Activated T-helper 1 cell treated with anti-CD3 and anti-CD28 coated beads, Interleukin-12 subunit alpha, Interleukin-12 subunit beta, Interleukin-2, Interleukin-4 antibody, amounts not matched to agents 30 ng/mL and 10 ng/mL and 1 ng/mL, durations not matched to agents 14 hours and 24 hours and 36 hours (primary cell): ENCODE measurements around the gene GIGYF2. TPM values are rescaled to one million over a fixed set of nuclear protein-coding genes. Genes with fewer than 3 reads are reported as not detected.

Source experiments
- DNase-seq: peaks from one replicate; pipeline ENCODE4 v3.0.0; 2021; ENCODE audit warnings: low spot score
- H3K27ac Mint-ChIP-seq: one replicate; pipeline ENCODE4 v1.8.0; 2021; ENCODE audit warnings: mild to moderate bottlenecking, mixed read lengths
- H3K27me3 Mint-ChIP-seq: one replicate; pipeline ENCODE4 v1.8.0; 2022; ENCODE audit warnings: mild to moderate bottlenecking, moderate library complexity, mixed read lengths; ENCODE audit not compliant: insufficient read depth
- H3K36me3 Mint-ChIP-seq: one replicate; pipeline ENCODE4 v1.8.0; 2021; ENCODE audit warnings: low read depth, mixed read lengths
- H3K4me1 Mint-ChIP-seq: one replicate; pipeline ENCODE4 v1.8.0; 2021; ENCODE audit warnings: low read depth, mixed read lengths
- H3K4me3 Mint-ChIP-seq: one replicate; pipeline ENCODE4 v1.8.0; 2021; ENCODE audit warnings: mild to moderate bottlenecking, moderate library complexity, mixed read lengths
- H3K9me3 Mint-ChIP-seq: one replicate; pipeline ENCODE4 v1.8.0; 2021; ENCODE audit warnings: mixed read lengths
- intact Hi-C: fragments of 100-400 bp; cut with micrococcal nuclease; formaldehyde crosslinking; loops from one replicate; pipeline ENCODE4 v1.15.1; 2024
- total RNA-seq: library from RNA; stranded (reverse); gene quantifications from 2 replicates; pipeline ENCODE4 v1.2.3, GENCODE V29; 2022

Gene GIGYF2, protein sequence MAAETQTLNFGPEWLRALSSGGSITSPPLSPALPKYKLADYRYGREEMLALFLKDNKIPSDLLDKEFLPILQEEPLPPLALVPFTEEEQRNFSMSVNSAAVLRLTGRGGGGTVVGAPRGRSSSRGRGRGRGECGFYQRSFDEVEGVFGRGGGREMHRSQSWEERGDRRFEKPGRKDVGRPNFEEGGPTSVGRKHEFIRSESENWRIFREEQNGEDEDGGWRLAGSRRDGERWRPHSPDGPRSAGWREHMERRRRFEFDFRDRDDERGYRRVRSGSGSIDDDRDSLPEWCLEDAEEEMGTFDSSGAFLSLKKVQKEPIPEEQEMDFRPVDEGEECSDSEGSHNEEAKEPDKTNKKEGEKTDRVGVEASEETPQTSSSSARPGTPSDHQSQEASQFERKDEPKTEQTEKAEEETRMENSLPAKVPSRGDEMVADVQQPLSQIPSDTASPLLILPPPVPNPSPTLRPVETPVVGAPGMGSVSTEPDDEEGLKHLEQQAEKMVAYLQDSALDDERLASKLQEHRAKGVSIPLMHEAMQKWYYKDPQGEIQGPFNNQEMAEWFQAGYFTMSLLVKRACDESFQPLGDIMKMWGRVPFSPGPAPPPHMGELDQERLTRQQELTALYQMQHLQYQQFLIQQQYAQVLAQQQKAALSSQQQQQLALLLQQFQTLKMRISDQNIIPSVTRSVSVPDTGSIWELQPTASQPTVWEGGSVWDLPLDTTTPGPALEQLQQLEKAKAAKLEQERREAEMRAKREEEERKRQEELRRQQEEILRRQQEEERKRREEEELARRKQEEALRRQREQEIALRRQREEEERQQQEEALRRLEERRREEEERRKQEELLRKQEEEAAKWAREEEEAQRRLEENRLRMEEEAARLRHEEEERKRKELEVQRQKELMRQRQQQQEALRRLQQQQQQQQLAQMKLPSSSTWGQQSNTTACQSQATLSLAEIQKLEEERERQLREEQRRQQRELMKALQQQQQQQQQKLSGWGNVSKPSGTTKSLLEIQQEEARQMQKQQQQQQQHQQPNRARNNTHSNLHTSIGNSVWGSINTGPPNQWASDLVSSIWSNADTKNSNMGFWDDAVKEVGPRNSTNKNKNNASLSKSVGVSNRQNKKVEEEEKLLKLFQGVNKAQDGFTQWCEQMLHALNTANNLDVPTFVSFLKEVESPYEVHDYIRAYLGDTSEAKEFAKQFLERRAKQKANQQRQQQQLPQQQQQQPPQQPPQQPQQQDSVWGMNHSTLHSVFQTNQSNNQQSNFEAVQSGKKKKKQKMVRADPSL (N-terminal part only)
- total RNA-seq: 71.1 and 74.6 TPM in 2 replicates

DNA sequence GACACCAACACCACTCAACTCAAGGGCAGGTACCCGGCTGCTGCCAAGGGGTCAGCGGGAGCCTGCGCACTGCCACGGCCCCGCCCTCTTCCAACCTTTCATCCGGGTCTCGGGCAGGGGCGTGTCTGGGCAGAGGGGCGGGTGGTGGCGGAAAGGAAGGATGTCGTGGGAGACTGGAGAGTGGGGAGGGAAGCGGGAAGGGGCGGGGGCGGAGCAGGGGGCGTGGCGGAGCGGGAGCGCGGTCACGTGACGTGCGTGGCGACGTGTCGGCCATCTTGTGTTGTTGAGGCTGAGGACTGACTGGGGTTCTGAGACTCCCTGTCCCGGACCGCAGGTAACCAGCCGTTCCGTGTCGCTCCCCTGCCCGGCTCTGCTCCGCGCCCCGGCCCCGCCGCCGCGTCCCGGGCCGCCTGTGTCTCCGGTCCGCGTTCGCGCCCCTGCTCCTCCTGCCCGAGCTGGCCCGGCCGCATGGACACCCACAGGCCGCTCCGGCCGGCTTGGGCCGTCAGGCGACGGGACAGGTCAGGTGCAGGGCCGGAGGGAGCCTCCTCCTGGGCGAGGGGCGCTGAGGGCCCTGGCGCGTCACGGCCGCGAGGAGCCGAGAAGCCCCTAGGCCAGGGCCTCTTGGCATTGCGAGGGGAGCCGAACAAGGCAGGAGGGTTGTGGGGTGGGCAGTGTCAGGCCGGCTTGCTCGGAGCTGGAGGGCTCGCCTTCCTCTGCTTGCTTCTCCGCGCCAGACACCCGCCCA is at the start of gene GIGYF2:
TSS of gene GIGYF2 (plus strand) at position 273 of the 748 bp plus-strand sequence. CDS start 37,867 bp downstream, outside the sequence.
- Mint-ChIP-seq H3K4me1 (peaks cover 30% of the 10 kb centered on the region), H3K9me3 (peaks cover 4% of the 10 kb centered on the region), H3K36me3 (peaks cover 19% of the 10 kb centered on the region), H3K27me3 (no peaks in the 10 kb centered on the region), H3K27ac (peak within 1 kb of the TSS; percentile 87), H3K4me3 (peak within 1 kb of the TSS; percentile 99)
- intact Hi-C loops: loop anchor here (1.0 to 5.0 kb wide), 8 partner anchors 50 to 1155 kb away; partner anchors contain the start of genes ATG16L1, EIF4E2, HJURP and INPP5D
- peak; percentile 90 for DNase-seq

DNA sequence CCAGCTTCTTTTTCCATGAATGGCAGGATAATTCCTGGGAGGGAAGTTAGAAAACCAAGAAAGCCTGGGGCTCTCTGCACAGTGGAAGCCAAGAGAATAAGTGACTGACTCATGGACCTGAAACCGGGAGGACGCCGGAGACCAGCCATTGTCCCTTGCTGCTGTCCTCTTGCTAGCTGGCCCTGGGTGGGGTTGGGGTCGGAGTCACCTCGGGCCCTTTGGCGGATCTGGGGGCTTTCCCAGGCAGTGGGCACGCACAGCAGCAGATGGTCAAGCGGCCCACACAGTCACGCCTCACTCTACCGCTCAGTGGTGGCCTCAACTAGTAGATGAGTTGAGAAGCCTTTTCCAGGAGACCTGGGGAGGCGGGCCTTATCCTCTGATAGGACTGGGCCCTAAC is 48.1 kb upstream of the GIGYF2 start:
- H3K4me3 Mint-ChIP-seq: no peak overlapping the region
- no peak overlapping the region for H3K27ac Mint-ChIP-seq
- intact Hi-C loops: no loop called here
- no peaks in the 10 kb centered on the region for H3K9me3 Mint-ChIP-seq
- no peaks in the 10 kb centered on the region for H3K4me1 Mint-ChIP-seq
- peaks cover 3% of the 10 kb centered on the region for H3K27me3 Mint-ChIP-seq
- no peak for DNase-seq
- no peaks in the 10 kb centered on the region for H3K36me3 Mint-ChIP-seq

DNA sequence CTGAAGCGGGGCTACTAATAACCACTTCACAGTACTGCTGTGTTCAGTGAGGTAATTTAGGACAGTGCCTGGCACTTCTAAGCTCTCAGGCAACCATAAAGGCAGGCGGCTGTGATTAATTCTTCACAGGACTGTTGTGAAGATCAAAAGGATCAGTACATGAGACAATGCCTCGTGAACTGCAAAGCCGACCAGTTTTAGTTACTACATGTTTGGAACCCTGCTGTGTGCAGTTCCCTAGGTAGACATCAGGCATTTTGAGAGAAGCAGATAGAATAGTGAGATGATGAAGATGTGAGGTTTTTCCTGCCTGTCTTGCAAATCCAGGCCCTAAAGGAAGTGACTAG is 44.7 kb upstream of the GIGYF2 start:
- Mint-ChIP-seq H3K4me1 (no peaks in the 10 kb centered on the region), H3K4me3 (no peak overlapping the region), H3K9me3 (no peaks in the 10 kb centered on the region), H3K27me3 (no peaks in the 10 kb centered on the region), H3K36me3 (no peaks in the 10 kb centered on the region), H3K27ac (no peak overlapping the region)
- intact Hi-C loops: no loop called here
- DNase-seq: no peak

DNA sequence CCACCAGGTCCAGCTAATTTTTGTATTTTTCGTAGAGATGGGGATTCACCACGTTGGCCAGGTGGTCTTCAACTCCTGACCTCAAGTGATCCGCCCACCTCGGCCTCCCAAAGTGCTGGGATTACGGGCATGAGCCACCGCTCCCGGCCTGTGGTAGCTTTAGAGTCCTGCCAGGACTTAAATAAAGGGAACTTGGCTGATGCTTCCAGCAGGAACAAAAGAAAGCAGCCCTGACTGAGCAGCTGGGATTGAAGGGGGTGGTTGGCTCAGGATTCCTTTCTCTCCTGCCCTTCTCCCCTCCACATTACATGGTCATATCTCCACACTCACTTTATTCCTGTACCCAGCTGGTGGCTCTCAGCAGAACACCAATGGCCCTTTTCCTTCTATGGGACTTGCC is 43.7 kb upstream of the GIGYF2 start:
- no peaks in the 10 kb centered on the region for H3K27me3 Mint-ChIP-seq
- H3K4me3 Mint-ChIP-seq: no peak overlapping the region
- H3K27ac Mint-ChIP-seq: no peak overlapping the region
- no peak for DNase-seq
- no peaks in the 10 kb centered on the region for H3K4me1 Mint-ChIP-seq
- intact Hi-C loops: no loop called here
- H3K36me3 Mint-ChIP-seq: no peaks in the 10 kb centered on the region
- no peaks in the 10 kb centered on the region for H3K9me3 Mint-ChIP-seq

DNA sequence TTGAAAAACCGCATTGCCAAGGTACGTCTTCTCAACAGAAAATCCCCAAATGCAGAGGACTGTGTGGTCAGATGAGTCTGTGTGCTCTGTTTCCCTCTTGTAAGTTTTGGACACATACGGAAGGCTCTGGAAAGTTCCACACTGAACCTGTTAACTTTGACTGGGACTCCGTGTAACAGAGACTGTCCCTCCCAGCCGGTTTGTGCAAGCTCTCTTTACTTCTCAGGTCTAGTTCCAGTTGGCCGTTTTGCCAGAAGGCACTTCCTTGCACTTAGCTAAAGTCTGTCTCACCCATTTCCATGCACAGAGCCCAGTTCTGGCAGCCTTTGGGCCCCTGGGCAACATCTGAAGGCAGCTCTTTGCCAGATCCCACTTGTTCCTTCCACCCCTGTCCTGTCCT is 41.7 kb upstream of the GIGYF2 start:
- H3K9me3 Mint-ChIP-seq: no peaks in the 10 kb centered on the region

DNA sequence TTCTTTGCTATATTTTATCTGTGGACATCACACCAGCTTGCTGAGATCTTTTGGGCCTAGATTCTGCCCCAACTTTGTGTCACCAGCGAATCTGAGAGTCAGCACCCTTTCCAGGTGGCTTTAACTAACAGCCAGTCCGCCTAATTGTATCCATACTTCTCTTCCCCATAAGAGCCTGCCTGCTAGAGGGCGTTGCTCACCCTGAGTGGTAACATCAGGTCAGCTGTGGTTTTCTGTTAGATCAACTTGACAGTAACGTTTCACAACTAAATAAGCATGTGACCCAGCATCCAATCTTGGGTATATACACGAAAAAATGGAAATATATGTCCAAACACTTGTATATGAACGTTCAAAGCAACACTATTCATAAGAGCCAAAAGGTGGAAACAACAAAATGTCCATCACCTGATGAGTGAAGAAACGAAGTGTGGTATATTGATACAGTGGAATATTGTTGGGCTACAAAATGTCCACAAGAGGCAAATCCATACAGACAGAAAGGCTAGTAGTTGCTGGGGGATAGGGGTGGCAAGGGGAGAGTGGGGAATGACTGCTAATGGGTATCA is 38.8 kb upstream of the GIGYF2 start:
- Mint-ChIP-seq H3K36me3 (no peaks in the 10 kb centered on the region), H3K4me3 (no peak overlapping the region), H3K27ac (no peak overlapping the region), H3K27me3 (no peaks in the 10 kb centered on the region), H3K4me1 (no peaks in the 10 kb centered on the region), H3K9me3 (no peaks in the 10 kb centered on the region)
- DNase-seq: no peak
- intact Hi-C loops: no loop called here

More for the DNA sequence above, 41.7 kb upstream of the GIGYF2 start:
- no peaks in the 10 kb centered on the region for H3K4me1 Mint-ChIP-seq
- DNase-seq: no peak
- H3K27me3 Mint-ChIP-seq: no peaks in the 10 kb centered on the region
- intact Hi-C loops: no loop called here
- H3K4me3 Mint-ChIP-seq: no peak overlapping the region
- no peak overlapping the region for H3K27ac Mint-ChIP-seq
- no peaks in the 10 kb centered on the region for H3K36me3 Mint-ChIP-seq

DNA sequence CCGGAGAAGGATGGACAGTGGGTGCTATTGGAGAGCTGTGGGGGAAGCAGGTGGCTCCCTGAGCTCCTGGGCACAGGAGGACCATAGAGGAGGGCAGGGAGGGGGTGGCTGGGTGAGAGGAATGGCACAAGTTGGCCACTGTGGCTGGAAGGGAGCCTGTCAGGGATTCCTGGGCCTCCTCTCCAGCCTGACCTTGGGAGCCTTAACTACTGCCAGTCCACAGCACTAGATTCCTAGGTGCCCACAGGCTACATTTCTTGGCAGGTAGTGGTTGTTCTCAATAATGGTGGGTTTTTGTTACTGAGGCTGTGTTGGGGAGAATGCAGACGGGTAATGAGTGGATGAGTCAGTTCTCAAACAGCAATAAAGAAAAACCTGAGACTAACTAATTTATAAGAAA is 37.8 kb upstream of the GIGYF2 start:
- no peak overlapping the region for H3K4me3 Mint-ChIP-seq
- no peaks in the 10 kb centered on the region for H3K27me3 Mint-ChIP-seq
- intact Hi-C loops: no loop called here
- H3K4me1 Mint-ChIP-seq: no peaks in the 10 kb centered on the region
- no peaks in the 10 kb centered on the region for H3K36me3 Mint-ChIP-seq
- H3K9me3 Mint-ChIP-seq: no peaks in the 10 kb centered on the region
- H3K27ac Mint-ChIP-seq: no peak overlapping the region
- DNase-seq: no peak

DNA sequence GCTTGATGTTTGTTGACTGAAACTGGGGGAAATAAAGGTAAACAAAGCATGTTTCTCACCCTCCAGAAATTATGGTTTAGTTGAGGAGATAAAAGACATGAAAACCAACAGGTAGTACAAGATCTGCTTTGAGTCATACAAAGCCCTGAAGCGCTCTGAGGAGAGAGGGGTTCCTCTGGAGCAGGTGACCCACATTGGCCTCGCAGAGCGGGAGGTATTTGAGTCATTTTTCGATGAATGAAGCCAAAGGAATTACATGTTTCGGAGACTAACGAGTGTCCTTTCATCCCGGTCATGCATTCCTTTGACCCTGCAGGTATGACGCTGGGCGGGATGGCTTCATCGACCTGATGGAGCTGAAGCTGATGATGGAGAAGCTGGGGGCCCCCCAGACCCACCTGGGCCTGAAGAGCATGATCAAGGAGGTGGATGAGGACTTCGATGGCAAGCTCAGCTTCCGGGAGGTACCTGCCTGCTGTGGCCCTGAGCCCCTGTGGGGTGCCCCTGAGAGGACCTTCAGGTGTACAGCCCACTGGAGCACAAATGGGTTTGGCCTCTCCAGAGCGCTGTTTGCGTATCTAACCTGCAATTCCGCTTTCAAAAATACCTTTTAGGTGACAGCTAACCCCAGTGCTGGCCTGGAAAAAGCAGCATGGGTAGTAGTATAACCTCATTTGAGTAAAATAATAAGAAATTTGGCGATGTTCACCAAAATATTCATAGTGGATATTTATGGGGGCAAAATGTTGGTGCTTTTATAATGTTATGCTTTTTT is 34.5 kb upstream of the GIGYF2 start:
- H3K9me3 Mint-ChIP-seq: no peaks in the 10 kb centered on the region

DNA sequence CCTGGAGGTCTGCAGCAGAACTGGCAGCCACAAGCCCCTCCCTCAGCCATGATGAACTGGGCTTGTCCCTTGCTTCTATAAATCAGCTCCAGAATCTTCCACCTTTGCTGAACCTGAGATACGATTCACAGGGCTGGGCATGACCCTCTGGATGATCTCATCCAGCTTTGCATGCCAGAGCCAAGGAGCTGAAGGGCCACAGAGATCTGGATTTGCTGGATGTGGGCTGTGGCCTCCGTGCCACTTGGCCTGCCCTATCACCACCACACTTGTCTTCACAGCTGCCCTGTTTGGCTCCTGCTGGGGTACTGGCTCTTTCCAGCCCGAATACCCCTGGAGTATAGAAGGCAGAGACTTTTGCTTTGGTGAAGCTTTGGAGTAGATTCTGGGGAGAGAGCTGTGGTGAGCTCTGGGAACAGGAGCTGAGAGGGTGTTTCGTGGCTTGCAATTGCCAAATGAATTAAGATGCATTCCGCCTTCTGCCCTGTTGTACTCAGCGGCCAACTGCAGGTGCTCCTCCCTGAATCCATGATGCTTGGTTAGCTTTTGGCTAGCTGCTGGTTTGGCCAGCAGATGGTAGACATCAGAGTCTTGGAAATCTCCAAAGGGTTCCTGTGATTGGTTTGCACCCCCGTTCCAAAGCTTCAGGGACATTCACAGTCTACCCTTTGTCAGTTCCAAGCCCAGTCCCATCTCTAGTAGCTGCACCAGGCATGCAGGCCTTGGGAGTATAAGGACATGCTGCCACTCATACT is 30.9 kb upstream of the GIGYF2 start:
- H3K4me1 Mint-ChIP-seq: no peaks in the 10 kb centered on the region
- peaks cover 9% of the 10 kb centered on the region for H3K27me3 Mint-ChIP-seq
- no peak overlapping the region for H3K27ac Mint-ChIP-seq
- no peak for DNase-seq
- intact Hi-C loops: no loop called here
- no peak overlapping the region for H3K4me3 Mint-ChIP-seq
- H3K36me3 Mint-ChIP-seq: no peaks in the 10 kb centered on the region
- no peaks in the 10 kb centered on the region for H3K9me3 Mint-ChIP-seq

More for the DNA sequence above, 34.5 kb upstream of the GIGYF2 start:
- DNase-seq: no peak
- H3K27me3 Mint-ChIP-seq: peaks cover 2% of the 10 kb centered on the region
- intact Hi-C loops: no loop called here
- no peak overlapping the region for H3K27ac Mint-ChIP-seq
- no peaks in the 10 kb centered on the region for H3K4me1 Mint-ChIP-seq
- no peaks in the 10 kb centered on the region for H3K36me3 Mint-ChIP-seq
- no peak overlapping the region for H3K4me3 Mint-ChIP-seq

DNA sequence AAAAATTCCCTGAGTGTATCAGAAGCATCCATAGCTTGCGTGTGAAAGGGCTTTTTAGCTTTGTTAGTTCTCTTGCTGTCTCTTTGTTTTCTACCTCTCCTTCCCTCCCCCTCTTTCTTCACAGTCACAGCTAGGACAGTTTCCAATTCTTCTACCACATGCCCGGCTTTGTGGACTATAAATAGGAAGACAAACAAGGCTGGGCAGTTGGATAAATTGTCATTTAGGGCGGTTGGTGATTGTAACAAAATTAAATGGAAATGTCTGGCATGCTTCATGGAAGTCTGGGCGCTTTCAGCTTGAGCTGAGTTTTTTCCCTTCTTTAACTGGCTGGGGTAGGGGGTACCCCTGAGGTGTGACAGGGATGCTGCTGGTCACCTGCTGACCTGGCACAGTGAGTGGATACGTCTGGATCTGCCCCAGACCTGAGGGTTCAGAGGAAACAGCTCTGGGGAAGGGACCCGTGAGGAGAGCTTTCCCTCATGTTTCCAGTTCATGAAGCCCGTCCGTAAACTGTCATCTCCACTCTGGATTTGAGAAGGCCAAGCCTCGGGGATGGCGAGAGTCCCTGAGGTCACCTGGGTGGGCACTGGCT is 29.0 kb upstream of the GIGYF2 start:
- no peaks in the 10 kb centered on the region for H3K9me3 Mint-ChIP-seq
- DNase-seq: no peak
- peaks cover 9% of the 10 kb centered on the region for H3K27me3 Mint-ChIP-seq
- H3K27ac Mint-ChIP-seq: no peak overlapping the region
- intact Hi-C loops: no loop called here
- H3K4me1 Mint-ChIP-seq: no peaks in the 10 kb centered on the region
- no peaks in the 10 kb centered on the region for H3K36me3 Mint-ChIP-seq
- H3K4me3 Mint-ChIP-seq: no peak overlapping the region
